Measurements from ENCODE around the gene NHP2.

The NHP2 gene

DNA sequence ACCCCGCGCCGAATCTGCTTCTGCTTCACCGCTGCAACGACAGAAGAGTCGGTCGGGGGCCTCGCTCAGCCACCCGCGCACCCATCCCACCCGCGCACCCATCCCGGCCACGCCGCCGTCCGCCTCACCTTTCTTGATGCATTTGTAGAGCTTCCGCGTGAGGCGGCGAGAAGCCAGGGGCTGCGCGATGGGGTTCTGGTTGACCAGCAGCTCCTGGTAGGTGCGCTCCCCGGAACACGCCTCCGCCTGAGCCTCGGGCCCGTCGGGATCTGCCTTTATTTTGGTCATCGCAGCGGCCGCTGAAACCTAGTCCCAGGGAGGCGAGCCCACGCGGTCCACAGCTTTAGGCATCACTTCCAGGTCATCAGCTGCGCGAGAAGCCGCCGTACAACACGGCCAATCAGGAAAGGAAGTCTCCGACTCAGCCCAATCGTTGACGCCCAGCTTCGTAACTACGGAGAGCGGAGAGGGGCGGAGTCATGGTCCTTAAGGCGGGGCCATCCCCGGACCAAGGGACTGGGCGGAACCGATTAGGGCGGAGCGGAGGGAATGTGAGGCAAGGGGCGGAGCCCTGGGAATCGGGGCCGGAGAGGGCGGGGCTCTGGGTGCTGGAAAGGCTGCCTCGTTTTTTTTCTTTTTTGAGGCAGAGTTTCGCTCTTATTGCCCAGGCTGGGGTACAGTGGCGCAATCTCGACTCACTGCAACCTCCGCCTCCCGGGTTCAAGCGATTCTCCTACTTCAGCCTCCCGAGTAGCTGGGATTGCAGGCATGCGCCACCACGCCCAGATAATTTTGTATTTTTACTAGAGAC lies at the start of gene NHP2:
Gene NHP2, minus strand, starts transcription at position 356 of the 811 bp plus-strand sequence. Its CDS starts 68 bp downstream, at position 288.
- POLR2A ChIA-PET: interaction anchor here (0.6 to 1.7 kb wide), 6 partner anchors 10 to 96 kb away, joined by 3 to 9 read pairs (median 4); partner anchors contain the start of gene HNRNPAB
- DNase-seq (ENCODE audit: low read depth, low spot score): peak; percentile 88
- TF ChIP-seq, protein P1, sequence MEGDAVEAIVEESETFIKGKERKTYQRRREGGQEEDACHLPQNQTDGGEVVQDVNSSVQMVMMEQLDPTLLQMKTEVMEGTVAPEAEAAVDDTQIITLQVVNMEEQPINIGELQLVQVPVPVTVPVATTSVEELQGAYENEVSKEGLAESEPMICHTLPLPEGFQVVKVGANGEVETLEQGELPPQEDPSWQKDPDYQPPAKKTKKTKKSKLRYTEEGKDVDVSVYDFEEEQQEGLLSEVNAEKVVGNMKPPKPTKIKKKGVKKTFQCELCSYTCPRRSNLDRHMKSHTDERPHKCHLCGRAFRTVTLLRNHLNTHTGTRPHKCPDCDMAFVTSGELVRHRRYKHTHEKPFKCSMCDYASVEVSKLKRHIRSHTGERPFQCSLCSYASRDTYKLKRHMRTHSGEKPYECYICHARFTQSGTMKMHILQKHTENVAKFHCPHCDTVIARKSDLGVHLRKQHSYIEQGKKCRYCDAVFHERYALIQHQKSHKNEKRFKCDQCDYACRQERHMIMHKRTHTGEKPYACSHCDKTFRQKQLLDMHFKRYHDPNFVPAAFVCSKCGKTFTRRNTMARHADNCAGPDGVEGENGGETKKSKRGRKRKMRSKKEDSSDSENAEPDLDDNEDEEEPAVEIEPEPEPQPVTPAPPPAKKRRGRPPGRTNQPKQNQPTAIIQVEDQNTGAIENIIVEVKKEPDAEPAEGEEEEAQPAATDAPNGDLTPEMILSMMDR (IDR thresholded peaks at IDR 0.05; ENCODE audit: insufficient read depth, low read length, missing control alignments): no peak
- CTCF ChIA-PET: interaction anchor here (0.5 to 7.4 kb wide), 3 partner anchors 10 to 546 kb away, joined by 3 to 33 read pairs (median 3); no protein-coding TSS in a partner anchor
- H3K4me3 ChIP-seq (ENCODE audit: low read depth, low read length): peak within 1 kb of the TSS; percentile 82

DNA sequence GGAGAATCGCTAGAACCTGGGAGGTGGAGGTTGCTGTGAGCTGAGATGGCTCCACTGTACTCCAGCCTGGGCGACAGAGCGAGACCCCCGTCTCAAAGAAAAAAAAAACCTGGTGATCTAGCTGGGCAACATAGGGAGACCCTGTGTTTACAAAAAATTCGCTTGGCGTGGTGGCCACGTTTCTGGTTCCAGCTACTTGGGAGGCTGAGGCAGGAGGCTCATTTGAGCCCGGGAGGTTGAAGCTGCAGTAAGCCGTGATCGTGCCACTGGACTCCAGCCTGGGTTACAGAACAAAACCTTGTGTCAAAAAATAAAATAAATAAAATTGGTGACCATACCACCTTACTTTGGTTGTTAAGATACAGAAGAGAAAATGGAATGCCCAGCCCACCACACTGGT lies 48.9 kb upstream of the NHP2 start:
- no peak for DNase-seq (ENCODE audit: low read depth, low spot score)
- H3K4me3 ChIP-seq (ENCODE audit: low read depth, low read length): no peak overlapping the region
- ChIA-PET POLR2A (no interaction called here), CTCF (no interaction called here)
- TF ChIP-seq, protein P1 (IDR thresholded peaks at IDR 0.05; ENCODE audit: insufficient read depth, low read length, missing control alignments): no peak

DNA sequence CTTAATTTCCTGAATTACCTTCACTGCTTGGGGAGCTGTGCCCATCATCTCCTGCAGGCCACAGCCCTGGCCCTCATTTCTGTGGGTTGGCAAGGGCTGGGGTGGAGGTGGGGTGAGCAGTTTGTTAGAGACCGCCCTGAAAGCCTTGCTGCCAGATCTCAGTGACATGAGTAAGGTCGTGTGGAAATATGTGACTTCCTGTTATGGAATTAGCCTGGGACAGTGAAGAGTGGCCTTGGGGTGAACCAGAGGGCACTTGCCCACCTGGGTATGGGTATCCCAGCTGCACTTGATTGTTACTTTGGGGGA lies 48.2 kb upstream of the NHP2 start:
- TF ChIP-seq, protein P1 (IDR thresholded peaks at IDR 0.05; ENCODE audit: insufficient read depth, low read length, missing control alignments): no peak
- no peak for DNase-seq (ENCODE audit: low read depth, low spot score)
- H3K4me3 ChIP-seq (ENCODE audit: low read depth, low read length): no peak overlapping the region
- POLR2A ChIA-PET: no interaction called here
- CTCF ChIA-PET: interaction anchor here (0.8 kb wide), 1 partner anchor 125 kb away, joined by 3 read pairs; no protein-coding TSS in a partner anchor

DNA sequence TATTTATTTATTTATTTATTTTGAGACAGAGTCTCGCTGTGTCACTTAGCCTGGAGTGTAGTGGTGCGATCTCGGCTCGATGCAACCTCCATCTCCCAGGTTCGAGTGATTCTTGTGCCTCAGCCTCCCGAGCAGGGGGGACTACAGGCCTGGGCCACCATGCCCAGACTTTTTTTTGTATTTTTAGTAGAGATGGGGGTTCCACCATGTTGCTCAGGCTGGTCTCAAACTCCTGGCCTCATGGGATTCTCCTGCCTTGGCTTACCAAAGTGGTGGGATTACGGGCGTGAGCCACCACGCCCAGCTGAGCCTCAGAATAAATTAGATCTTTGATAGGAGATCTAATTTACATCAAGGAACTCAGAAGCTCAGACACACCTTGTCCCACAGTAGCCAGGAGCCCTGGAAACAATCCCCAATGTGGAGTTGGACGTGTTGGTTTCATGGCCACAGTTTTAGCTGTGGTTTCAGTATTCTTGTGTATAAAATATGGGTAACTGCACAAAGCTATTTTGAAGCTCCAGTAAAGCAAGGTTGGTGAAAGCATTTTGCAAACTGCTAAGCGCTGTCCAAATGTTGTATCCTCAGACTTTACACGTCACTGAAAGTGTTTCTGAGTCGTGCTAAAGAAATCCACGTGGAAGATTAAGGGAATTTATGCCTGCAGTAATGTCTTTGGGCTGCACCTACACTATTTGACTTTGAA lies 47.7 kb upstream of the NHP2 start:
- TF ChIP-seq, protein P1 (IDR thresholded peaks at IDR 0.05; ENCODE audit: insufficient read depth, low read length, missing control alignments): no peak
- ChIA-PET CTCF (interaction anchor here (0.8 kb wide), 1 partner anchor 125 kb away, joined by 3 read pairs; no protein-coding TSS in a partner anchor), POLR2A (no interaction called here)
- no peak for DNase-seq (ENCODE audit: low read depth, low spot score)
- H3K4me3 ChIP-seq (ENCODE audit: low read depth, low read length): no peak overlapping the region

DNA sequence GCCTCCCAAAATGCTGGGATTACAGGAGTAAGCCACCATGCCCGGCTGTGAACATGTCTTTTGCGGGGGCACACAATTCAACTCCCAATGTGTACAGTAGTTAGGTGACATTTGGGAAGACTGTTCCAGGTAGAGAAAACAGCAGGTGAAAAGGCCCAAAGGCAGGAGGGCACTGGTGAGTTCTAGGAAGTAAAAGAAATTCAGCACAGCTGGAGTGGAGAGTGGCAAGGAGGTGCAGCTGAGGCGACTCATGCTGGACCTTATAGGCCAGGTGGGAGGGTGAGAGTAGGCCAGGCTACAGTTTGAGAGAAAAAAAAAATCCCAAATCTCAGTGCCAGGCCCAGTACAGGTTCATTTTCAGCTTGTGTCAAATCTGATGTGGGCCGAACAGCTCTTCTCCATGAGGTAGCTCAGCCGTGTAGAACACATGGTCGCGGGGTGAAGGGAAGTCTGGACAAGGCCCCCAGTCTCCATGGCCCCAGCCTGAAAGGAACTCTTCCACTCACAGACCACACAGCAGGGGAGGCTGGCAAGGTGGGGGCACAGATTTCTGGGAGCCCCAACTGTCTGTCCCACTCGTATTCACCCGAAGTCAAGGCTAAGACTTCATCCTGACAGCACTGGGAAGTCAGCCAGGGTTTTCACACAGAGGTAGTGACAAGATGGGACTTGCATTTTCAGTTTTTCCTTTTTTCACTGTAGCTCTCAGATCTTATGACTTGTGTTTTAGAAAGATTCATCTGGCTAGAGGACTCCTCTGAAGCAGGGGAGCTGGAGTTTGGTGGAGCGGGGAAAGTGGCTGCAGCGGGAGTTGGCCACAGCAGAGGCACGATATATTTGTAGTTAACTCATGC lies 46.1 kb upstream of the NHP2 start:
- H3K4me3 ChIP-seq (ENCODE audit: low read depth, low read length): no peak overlapping the region
- ChIA-PET POLR2A (no interaction called here), CTCF (no interaction called here)
- no peak for DNase-seq (ENCODE audit: low read depth, low spot score)
- TF ChIP-seq, protein P1 (IDR thresholded peaks at IDR 0.05; ENCODE audit: insufficient read depth, low read length, missing control alignments): no peak

Data from AG04449 (cell line).